GM23248 (cell line): ENCODE results near the gene SACM1L. TPM values are rescaled to one million over a fixed set of nuclear protein-coding genes. Genes with fewer than 3 reads are reported as not detected.

ENCODE experiments used
- DNase-seq: peaks from one replicate; pipeline ENCODE4 v3.0.0-alpha.2; 2015
- H2AFZ ChIP-seq: fragments of 200-600 bp; sonication (generic); 2 replicates; pipeline ENCODE4 v1.6.1; 2016; ENCODE audit warnings: antibody characterized with exemption
- H3F3A ChIP-seq: fragments of 200-600 bp; sonication (generic); 2 replicates; pipeline ENCODE4 v1.6.1; 2016; ENCODE audit warnings: mild to moderate bottlenecking, antibody characterized with exemption, mixed run types; ENCODE audit not compliant: insufficient read depth
- H3K27ac ChIP-seq: fragments of 200-600 bp; sonication (generic); 2 replicates; pipeline ENCODE4 v1.5.1; 2016; ENCODE audit warnings: mild to moderate bottlenecking
- H3K27me3 ChIP-seq: fragments of 200-600 bp; sonication (generic); replicated peaks from 2 replicates; pipeline ENCODE4 v1.6.1; 2016; ENCODE audit warnings: mild to moderate bottlenecking; ENCODE audit not compliant: insufficient read depth
- H3K36me3 ChIP-seq: fragments of 200-600 bp; sonication (generic); 2 replicates; pipeline ENCODE4 v1.6.1; 2016; ENCODE audit warnings: low read depth, mild to moderate bottlenecking
- H3K4me1 ChIP-seq: fragments of 200-600 bp; sonication (generic); 2 replicates; pipeline ENCODE4 v1.6.1; 2016; ENCODE audit warnings: mild to moderate bottlenecking; ENCODE audit not compliant: insufficient read depth
- H3K4me2 ChIP-seq: fragments of 200-600 bp; sonication (generic); one replicate; pipeline ENCODE4 v1.6.1; 2016; ENCODE audit warnings: mild to moderate bottlenecking; ENCODE audit not compliant: unreplicated experiment
- H3K4me3 ChIP-seq: fragments of 200-600 bp; sonication (generic); 2 replicates; pipeline ENCODE4 v1.5.1; 2016; ENCODE audit warnings: mild to moderate bottlenecking
- H3K79me2 ChIP-seq: fragments of 200-600 bp; sonication (generic); 2 replicates; pipeline ENCODE4 v1.6.1; 2016; ENCODE audit warnings: mild to moderate bottlenecking; ENCODE audit not compliant: insufficient read depth
- H3K9ac ChIP-seq: fragments of 200-600 bp; sonication (generic); 2 replicates; pipeline ENCODE4 v1.6.1; 2016; ENCODE audit warnings: mild to moderate bottlenecking
- H3K9me2 ChIP-seq: fragments of 200-600 bp; sonication (generic); 2 replicates; pipeline ENCODE4 v1.6.1; 2016; ENCODE audit warnings: mixed run types, mild to moderate bottlenecking, moderate library complexity; ENCODE audit not compliant: insufficient read depth
- H3K9me3 ChIP-seq: fragments of 200-600 bp; sonication (generic); one replicate; pipeline ENCODE4 v1.6.1; 2017; ENCODE audit warnings: low read depth
- H4K20me1 ChIP-seq: fragments of 200-600 bp; sonication (generic); 2 replicates; pipeline ENCODE4 v1.6.0; 2016; ENCODE audit not compliant: insufficient read depth
- EZH2 ChIP-seq: fragments of 200-600 bp; sonication (generic); IDR thresholded peaks from 2 replicates; pipeline ENCODE4 v1.6.1; 2018; ENCODE audit warnings: antibody characterized with exemption, mild to moderate bottlenecking; ENCODE audit not compliant: insufficient read depth, poor library complexity, severe bottlenecking
- EZH2phosphoT487 ChIP-seq: fragments of 200-600 bp; sonication (generic); IDR thresholded peaks from 2 replicates; pipeline ENCODE4 v1.6.1; 2018; ENCODE audit warnings: antibody characterized with exemption, moderate library complexity, mild to moderate bottlenecking, low read depth; ENCODE audit not compliant: insufficient read depth
- WGBS, 2 experiments: methylation state at CpG; one replicate each; pipeline ENCODE4 v1.1.6; 2015 to 2017; ENCODE audit warnings: low lambda C conversion rate in 2 of 2, low coverage in 1 of 2; ENCODE audit errors: missing lambda C conversion rate in 2 of 2; 5-methylcytosine and 5-hydroxymethylcytosine counted together
- in situ Hi-C: fragments of 300-500 bp; cut with MboI; formaldehyde crosslinking; loops from 2 replicates; pipeline ENCODE4 v1.15.0; 2020
- polyA plus RNA-seq: library from polyadenylated mRNA; unstranded; fragments of >200 nt; fragmentation: Nextera tagmentation; extraction: Ambion mirVana; gene quantifications from 2 replicates; pipeline ENCODE4 v1.2.1, GENCODE V29; 2016
- small RNA-seq: library from RNA; depleted of rRNA; stranded (forward); fragments of <200 nt; gene quantifications from one replicate; pipeline ENCODE3, GENCODE V24; 2014; ENCODE audit warnings: low read depth, low replicate concordance
- total RNA-seq: library from RNA; depleted of rRNA; stranded (reverse); fragments of >200 nt; shearing (Covaris generic); gene quantifications from 2 replicates; pipeline ENCODE4 v1.2.3, GENCODE V29; 2014; rRNA removed

SACM1L gene
- total and polyA plus RNA-seq, 2 experiments from 2014 or later: 33.6 to 33.9 TPM

GRCh38 chr3:45794660-45795059 lies 105.5 kb downstream of the SACM1L start:
- H3K27ac ChIP-seq: no peak overlapping the region
- H3K79me2 ChIP-seq: no peaks in the 10 kb centered on the region
- no peaks in the 10 kb centered on the region for H3K9me2 ChIP-seq
- H3K9ac ChIP-seq: no peak overlapping the region
- no peak for DNase-seq
- 50 to 62% methylated on average over 1 of the region's 1 CpG for WGBS, 2 experiments
- no peaks in the 10 kb centered on the region for H3K4me1 ChIP-seq
- H3F3A ChIP-seq: no peaks in the 10 kb centered on the region
- no peak overlapping the region for H3K4me3 ChIP-seq
- H3K4me2 ChIP-seq: no peak overlapping the region
- no peaks in the 10 kb centered on the region for H4K20me1 ChIP-seq
- TF ChIP-seq EZH2phosphoT487: no peak
- TF ChIP-seq EZH2: no peak
- no peaks in the 10 kb centered on the region for H3K9me3 ChIP-seq
- H3K36me3 ChIP-seq: no peaks in the 10 kb centered on the region
- in situ Hi-C loops: no loop called here
- H3K27me3 ChIP-seq: peaks cover 92% of the 10 kb centered on the region
- H2AFZ ChIP-seq: no peak overlapping the region

Small RNA genes lying within 50 kb of the gene (small RNA-seq; reads per million reads assigned to genes)
- not detected for gene RN7SL145P

Other genes with a start within 250 kb of the SACM1L start
- gene LIMD1, start 94.6 kb upstream of the SACM1L start, total RNA-seq: 8.3 and 10.3 TPM in 2 replicates
- 6.2 and 8.6 TPM in 2 replicates for gene LIMD1, start 94.6 kb upstream of the SACM1L start, polyA plus RNA-seq
- not detected in 2 replicates for gene SLC6A20, start 107.1 kb downstream of the SACM1L start, total RNA-seq
- not detected in 2 replicates for gene SLC6A20, start 107.1 kb downstream of the SACM1L start, polyA plus RNA-seq
- gene LZTFL1, start 152.7 kb downstream of the SACM1L start, total RNA-seq: 18.3 and 21.8 TPM in 2 replicates
- 12.7 and 15.1 TPM in 2 replicates for gene LZTFL1, start 152.7 kb downstream of the SACM1L start, polyA plus RNA-seq
- not detected in 2 replicates for gene CCR9, start 197.1 kb downstream of the SACM1L start, total RNA-seq
- not detected in 2 replicates for gene CCR9, start 197.1 kb downstream of the SACM1L start, polyA plus RNA-seq